Subcutaneous adipose tissue (tissue), 4 donors: ENCODE results near the gene SULT2B1. TPM values are rescaled to one million over a fixed set of nuclear protein-coding genes. Genes with fewer than 3 reads are reported as not detected.

ENCODE experiments used
- total RNA-seq, 4 donors: library from RNA; depleted of rRNA; stranded (reverse); fragments of >200 nt; gene quantifications; one replicate each; pipeline ENCODE4 v1.1.0, GENCODE V29; 2016
- TF ChIP-seq, protein P1 (sequence below): fragments of 450-650 bp; IDR thresholded peaks from one replicate; pipeline ENCODE4 v1.5.1; 2016; ENCODE audit warnings: low read depth, mild to moderate bottlenecking, control low read depth, antibody characterized with exemption, moderate library complexity

The SULT2B1 gene
- total RNA-seq, 4 donors from 2014 or later: not detected

GRCh38 chr19:48530770-48531169, 21.2 kb upstream of the SULT2B1 start:
- TF ChIP-seq, protein P1, sequence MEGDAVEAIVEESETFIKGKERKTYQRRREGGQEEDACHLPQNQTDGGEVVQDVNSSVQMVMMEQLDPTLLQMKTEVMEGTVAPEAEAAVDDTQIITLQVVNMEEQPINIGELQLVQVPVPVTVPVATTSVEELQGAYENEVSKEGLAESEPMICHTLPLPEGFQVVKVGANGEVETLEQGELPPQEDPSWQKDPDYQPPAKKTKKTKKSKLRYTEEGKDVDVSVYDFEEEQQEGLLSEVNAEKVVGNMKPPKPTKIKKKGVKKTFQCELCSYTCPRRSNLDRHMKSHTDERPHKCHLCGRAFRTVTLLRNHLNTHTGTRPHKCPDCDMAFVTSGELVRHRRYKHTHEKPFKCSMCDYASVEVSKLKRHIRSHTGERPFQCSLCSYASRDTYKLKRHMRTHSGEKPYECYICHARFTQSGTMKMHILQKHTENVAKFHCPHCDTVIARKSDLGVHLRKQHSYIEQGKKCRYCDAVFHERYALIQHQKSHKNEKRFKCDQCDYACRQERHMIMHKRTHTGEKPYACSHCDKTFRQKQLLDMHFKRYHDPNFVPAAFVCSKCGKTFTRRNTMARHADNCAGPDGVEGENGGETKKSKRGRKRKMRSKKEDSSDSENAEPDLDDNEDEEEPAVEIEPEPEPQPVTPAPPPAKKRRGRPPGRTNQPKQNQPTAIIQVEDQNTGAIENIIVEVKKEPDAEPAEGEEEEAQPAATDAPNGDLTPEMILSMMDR: no peak

- TF ChIP-seq, protein P1: no peak
Measured at GRCh38 chr19:48533770-48534169, 18.2 kb upstream of the SULT2B1 start.

- TF ChIP-seq, protein P1: no peak
Measured at GRCh38 chr19:48537541-48537940, 14.4 kb upstream of the SULT2B1 start.

DNA sequence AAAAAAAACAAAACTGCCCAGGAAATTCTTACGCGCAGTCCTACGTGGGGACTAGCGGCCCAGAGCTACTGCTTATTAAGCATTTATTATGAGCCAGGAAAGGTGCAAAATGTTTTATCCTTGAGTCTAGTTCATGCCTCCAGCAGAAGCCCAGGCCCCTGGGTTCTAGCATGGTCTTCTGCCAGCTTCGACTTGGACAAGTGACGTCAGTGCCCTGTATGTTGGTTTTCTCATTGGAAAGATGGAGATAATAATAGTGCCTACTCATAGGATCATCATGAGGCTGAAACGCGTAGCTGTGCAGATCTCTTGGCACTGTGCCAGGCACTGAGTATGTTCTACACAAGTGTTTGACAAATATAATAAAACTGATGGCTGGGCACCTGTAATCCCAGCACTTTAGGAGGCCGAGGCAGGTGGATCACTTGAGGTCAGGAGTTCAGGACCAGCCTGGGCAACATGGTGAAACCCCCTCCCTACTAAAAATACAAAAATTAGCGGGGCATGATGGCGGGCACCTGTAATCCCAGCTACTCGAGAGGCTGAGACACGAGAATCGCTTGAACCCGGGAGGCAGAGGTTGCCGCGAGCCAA, 12.4 kb upstream of the SULT2B1 start:
- TF ChIP-seq, protein P1: no peak

GRCh38 chr19:48540110-48540509, 11.9 kb upstream of the SULT2B1 start:
- TF ChIP-seq, protein P1: no peak

- TF ChIP-seq, protein P1: no peak
Measured at GRCh38 chr19:48541813-48542212, 10.2 kb upstream of the SULT2B1 start.

DNA sequence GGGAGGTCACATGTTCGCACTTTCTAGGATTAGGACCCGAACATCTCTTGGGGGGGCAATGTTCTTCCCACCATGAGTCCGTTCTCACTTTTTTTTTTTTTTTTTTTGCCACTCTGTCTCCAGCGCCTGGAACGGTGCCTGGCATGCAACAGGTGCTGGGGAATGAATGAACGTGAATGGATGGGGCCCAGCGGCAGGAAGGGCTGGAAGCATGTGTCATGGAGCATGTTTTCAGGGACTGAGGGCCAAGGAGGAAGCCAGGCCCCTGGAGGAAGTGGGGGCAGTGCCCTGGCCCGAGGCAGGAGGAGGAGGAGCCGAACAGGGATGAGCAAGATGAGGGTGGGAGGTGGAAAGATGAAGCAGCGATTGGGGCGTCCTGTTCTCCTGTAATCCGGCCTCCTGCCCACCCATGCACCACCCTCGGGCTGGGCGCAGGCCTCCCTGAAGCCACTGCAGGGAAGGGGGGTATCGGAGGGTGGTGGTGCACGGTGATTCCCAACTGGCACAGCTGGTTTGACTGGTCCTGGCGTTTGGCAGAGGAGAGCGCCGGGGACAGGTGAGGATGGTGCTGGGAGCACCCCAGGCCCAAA, 8.8 kb upstream of the SULT2B1 start:
- TF ChIP-seq, protein P1: no peak
